ENCODE results near the gene BLOC1S6.

DNA sequence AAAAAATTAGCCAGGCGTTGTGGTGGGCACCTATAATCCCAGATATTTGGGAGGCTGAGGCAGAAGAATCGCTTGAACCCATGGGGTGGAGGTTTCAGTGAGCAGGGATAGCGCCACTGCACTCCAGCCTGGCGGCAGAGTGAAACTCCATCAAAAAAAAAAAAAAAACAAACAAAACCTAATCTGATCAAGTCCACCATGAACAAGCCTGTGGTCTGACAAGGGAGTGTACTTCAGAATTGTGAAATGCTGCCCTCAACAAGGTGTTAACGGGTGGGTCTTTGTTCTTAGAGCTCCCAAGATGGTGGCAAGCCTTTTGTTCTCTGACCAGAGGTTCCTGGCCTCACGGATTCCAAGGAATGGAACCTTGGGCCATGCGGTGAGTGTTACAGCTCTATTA is 40.4 kb upstream of the BLOC1S6 start:
- no peak for TF ChIP-seq CTCF (IDR thresholded peaks at IDR 0.05)
- TF ChIP-seq POLR2A (IDR thresholded peaks at IDR 0.05): no peak

Measured in esophagus squamous epithelium (tissue), 4 donors.